BLaER1 treated with 17β-estradiol and CSF1 and Interleukin-3, amounts not matched to agents 10 nM and 100 nM (cell line): Measurements from ENCODE around the gene ZNF446.
"Not testable (repeated sequence)": the region's sequence is repeated elsewhere in the genome, so short reads cannot be mapped to it uniquely, and the experiment has no call there.

Experiments
- H3K27ac ChIP-seq, 11 experiments: shearing (Covaris generic); formaldehyde crosslinking; 2 replicates each; pipeline ENCODE4 v1.8.1; 2022
- H3K27me3 ChIP-seq, 11 experiments: shearing (Covaris generic); formaldehyde crosslinking; 2 replicates each; pipeline ENCODE4 v1.8.1; 2022
- H3K36me3 ChIP-seq, 11 experiments: shearing (Covaris generic); formaldehyde crosslinking; 2 replicates each; pipeline ENCODE4 v1.8.1; 2022
- H3K4me1 ChIP-seq, 10 experiments: shearing (Covaris generic); formaldehyde crosslinking; 2 replicates each; pipeline ENCODE4 v1.8.1; 2022
- H3K4me2 ChIP-seq, 11 experiments: shearing (Covaris generic); formaldehyde crosslinking; 2 replicates each; pipeline ENCODE4 v1.8.1; 2022
- H3K4me3 ChIP-seq, 10 experiments: shearing (Covaris generic); formaldehyde crosslinking; 2 replicates each; pipeline ENCODE4 v1.8.1; 2022
- H3K9ac ChIP-seq, 11 experiments: shearing (Covaris generic); formaldehyde crosslinking; 2 replicates each; pipeline ENCODE4 v1.8.1; 2022
- H3K9me3 ChIP-seq, 11 experiments: shearing (Covaris generic); formaldehyde crosslinking; replicated peaks in 1 of 11; 2 replicates each; pipeline ENCODE4 v1.8.1; 2022
- H4K20me1 ChIP-seq, 11 experiments: shearing (Covaris generic); formaldehyde crosslinking; 2 replicates each; pipeline ENCODE4 v1.8.1; 2022
- Cebpa-rat ChIP-seq, 11 experiments: shearing (Covaris generic); IDR thresholded peaks; 2 replicates each; pipeline ENCODE4 v1.8.1; 2022

ZNF446 gene

DNA sequence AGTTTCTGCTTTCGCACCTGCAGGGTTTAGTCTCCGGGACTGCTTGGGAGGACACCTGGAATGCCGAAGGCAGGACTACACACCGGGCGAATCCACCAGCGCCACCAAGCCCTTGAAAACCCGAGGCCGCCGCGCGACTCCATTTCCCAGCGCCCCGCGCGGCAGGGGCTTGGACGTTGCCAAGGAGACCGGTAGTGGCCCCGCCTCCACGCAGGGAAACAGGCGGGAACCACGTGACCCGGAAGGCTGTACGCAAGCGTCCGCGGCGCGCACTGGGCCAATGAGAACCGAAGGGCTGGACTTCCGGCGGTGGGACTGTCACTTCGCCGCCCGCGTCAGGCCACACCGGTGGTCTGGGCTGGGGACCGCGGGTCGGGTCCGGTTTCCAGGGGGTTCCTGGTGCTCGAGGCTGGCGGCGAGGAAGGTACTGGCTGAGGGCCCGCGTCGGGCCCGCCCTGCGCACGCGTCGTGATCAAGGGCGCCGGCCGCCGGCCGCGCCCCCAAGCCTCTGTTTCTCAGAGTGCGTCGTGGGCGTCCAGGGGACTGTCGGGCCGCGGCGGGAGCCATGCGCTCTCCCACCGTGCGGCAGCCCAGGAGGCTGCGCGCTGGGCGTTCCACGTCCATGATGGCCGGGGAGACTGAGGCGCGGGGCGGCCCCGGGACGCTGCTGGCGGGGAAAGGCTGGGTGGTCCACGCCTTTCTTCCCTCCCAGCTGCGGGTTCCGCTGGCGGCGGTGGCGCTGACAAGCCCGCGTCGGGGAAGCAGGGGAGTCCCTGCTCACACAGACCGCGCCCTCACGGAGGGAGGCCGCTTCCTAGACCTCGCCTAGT is 9.2 kb upstream of the ZNF446 start, which contains the start of gene ZNF324:
TSS of gene ZNF324 (plus strand) at position 321 of the 830 bp plus-strand sequence. CDS start 2,106 bp downstream, outside the sequence.
- H3K4me1 ChIP-seq = peaks cover 14 to 41% (median 29%) of the 10 kb centered on the region in 10 experiments
- H3K4me3 ChIP-seq = peak within 1 kb of the TSS; percentile 85 to 100 (median 97)
- H3K36me3 ChIP-seq = peaks cover 17 to 34% (median 23%) of the 10 kb centered on the region in 11 experiments
- peak within 1 kb of the TSS; percentile 80 to 95 (median 87) for H3K9ac ChIP-seq
- peaks cover 0 to 31% (median 24%) of the 10 kb centered on the region in 11 experiments; a peak in 18 of 22 replicates for H3K27me3 ChIP-seq
- peak within 1 kb of the TSS; percentile 62 to 83 (median 75) for H3K27ac ChIP-seq
- no peak for TF ChIP-seq Cebpa-rat (IDR thresholded peaks at IDR 0.05)
- peaks cover 0 to 6% (median 0%) of the 10 kb centered on the region in 11 experiments; a peak in 4 of 22 replicates for H3K9me3 ChIP-seq
- H3K4me2 ChIP-seq = peak within 1 kb of the TSS; percentile 85 to 99 (median 93)
- peaks cover 0 to 38% (median 24%) of the 10 kb centered on the region in 11 experiments; a peak in 20 of 22 replicates for H4K20me1 ChIP-seq

DNA sequence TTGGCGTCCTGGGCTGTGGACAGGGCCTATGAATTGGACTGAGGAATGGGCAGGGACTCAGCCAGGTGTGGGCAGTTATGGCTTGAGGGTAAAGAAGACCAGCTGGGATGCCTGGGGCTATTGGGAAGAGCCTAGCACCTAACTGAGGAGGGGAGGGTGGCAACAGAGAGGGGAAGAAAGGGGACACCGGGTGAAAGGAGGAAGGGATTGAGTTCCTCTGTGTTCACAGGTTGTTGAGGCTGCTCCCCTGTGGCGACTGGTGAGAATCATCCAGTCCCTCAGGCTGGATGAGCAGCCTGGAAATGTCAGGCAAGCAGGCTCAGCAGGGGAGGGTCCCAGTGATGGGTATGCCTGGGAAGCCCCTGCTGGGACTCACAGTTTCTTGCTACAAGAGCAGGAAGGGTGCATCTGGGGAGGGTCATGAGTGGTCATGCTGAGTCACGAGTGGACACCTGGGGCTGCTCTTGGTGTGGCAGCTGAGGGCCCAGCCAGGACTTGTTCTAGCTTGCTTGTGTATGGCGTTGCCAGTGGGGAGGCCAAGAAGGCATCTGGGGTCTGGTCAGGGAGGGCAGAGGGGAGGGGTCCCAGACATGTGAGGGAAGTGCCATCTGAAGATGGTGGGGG is 7.8 kb upstream of the ZNF446 start:
- peaks cover 0 to 6% (median 0%) of the 10 kb centered on the region in 11 experiments; a peak in 4 of 22 replicates for H3K9me3 ChIP-seq
- H3K27ac ChIP-seq = no peak overlapping the region
- no peak for TF ChIP-seq Cebpa-rat (IDR thresholded peaks at IDR 0.05)
- H3K36me3 ChIP-seq = peaks cover 31 to 48% (median 37%) of the 10 kb centered on the region in 11 experiments
- peaks cover 0 to 31% (median 24%) of the 10 kb centered on the region in 11 experiments; a peak in 18 of 22 replicates for H3K27me3 ChIP-seq
- H3K4me1 ChIP-seq = peaks cover 18 to 46% (median 32%) of the 10 kb centered on the region in 10 experiments
- peak overlapping the region; percentile 85 to 99 (median 93) for H3K4me2 ChIP-seq
- H3K9ac ChIP-seq = peak overlapping the region in 10 of 11 experiments; percentile 0 to 92 (median 60); a peak in 17 of 22 replicates
- peaks cover 0 to 51% (median 34%) of the 10 kb centered on the region in 11 experiments; a peak in 20 of 22 replicates for H4K20me1 ChIP-seq
- peak overlapping the region; percentile 26 to 100 (median 94); a peak in 17 of 20 replicates for H3K4me3 ChIP-seq

DNA sequence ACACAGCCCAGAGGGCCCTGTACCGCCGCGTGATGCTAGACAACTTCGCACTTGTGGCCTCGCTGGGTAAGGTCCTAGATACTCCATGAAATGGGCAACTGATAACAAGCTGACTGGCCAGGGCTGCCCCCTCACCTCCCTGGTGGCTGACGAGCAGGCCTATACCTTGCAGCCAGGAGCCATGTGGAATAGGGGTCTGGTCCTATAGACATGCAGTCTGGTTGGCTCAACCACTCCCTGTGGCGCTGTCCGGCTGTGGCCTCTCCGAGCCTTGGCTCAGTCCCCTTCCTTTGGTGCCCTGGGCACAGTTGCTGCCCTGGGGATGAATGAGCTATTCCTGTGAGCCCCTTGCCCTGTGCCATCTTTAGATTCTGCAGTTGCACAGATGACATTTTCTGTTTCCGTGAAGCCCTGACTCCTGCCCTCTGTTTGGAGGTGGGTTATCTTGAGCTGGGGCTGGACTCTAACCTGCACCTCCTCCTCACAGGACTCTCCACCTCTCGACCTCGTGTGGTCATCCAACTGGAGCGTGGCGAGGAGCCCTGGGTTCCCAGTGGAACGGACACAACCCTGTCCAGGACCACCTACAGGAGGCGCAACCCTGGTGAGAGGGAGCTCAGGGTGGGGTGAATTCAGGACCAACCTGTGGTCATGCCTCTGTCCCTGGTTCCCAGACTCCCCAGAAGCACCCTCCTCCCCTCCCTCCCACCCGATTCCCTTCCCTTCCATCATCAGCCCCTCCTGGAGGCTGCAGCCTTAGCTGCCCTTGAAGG is 6.7 kb upstream of the ZNF446 start:
- Histone ChIP-seq H3K9ac (peak overlapping the region in 2 of 11 experiments; percentile 0 to 63; a peak in 3 of 22 replicates), H3K36me3 (peaks cover 33 to 57% (median 41%) of the 10 kb centered on the region in 11 experiments), H3K4me1 (peaks cover 28 to 51% (median 35%) of the 10 kb centered on the region in 10 experiments), H4K20me1 (peaks cover 0 to 62% (median 43%) of the 10 kb centered on the region in 11 experiments; a peak in 20 of 22 replicates), H3K4me3 (no peak overlapping the region), H3K27ac (no peak overlapping the region), H3K27me3 (peaks cover 0 to 23% (median 16%) of the 10 kb centered on the region in 11 experiments; a peak in 18 of 22 replicates), H3K9me3 (peaks cover 0 to 6% (median 0%) of the 10 kb centered on the region in 11 experiments; a peak in 4 of 22 replicates), H3K4me2 (0 out of 22 replicates have a peak overlapping the region, but pooled peaks of 2 of the 11 experiments have one; percentile 85 to 90)
- TF ChIP-seq Cebpa-rat (IDR thresholded peaks at IDR 0.05) = no peak

DNA sequence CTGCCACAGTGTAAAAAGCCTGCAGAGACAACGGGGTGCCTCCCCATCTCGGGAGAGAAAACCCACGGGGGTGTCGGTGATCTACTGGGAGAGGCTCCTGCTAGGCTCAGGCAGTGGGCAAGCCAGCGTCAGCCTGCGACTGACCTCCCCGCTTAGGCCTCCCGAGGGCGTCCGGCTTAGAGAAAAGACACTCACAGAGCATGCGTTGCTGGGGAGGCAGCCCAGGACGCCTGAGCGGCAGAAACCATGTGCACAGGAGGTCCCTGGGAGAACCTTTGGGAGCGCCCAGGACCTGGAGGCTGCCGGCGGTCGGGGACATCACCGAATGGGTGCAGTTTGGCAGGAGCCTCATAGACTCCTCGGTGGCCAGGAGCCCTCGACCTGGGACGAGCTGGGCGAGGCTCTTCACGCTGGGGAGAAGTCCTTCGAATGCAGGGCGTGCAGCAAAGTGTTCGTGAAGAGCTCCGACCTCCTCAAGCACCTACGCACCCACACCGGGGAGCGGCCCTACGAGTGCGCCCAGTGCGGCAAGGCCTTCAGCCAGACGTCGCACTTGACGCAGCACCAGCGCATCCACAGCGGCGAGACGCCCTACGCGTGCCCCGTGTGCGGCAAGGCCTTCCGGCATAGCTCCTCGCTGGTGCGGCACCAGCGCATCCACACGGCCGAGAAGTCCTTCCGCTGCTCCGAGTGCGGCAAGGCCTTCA is 5.2 kb upstream of the ZNF446 start:
- not testable (repeated sequence) for H3K4me3 ChIP-seq, H3K4me2 ChIP-seq, H3K9ac ChIP-seq, H3K27me3 ChIP-seq, H3K27ac ChIP-seq, H3K9me3 ChIP-seq
- Histone ChIP-seq H3K4me1 (peaks cover 35 to 48% (median 40%) of the 10 kb centered on the region in 10 experiments), H3K36me3 (peaks cover 33 to 57% (median 41%) of the 10 kb centered on the region in 11 experiments), H4K20me1 (peaks cover 0 to 70% (median 44%) of the 10 kb centered on the region in 11 experiments; a peak in 20 of 22 replicates)

DNA sequence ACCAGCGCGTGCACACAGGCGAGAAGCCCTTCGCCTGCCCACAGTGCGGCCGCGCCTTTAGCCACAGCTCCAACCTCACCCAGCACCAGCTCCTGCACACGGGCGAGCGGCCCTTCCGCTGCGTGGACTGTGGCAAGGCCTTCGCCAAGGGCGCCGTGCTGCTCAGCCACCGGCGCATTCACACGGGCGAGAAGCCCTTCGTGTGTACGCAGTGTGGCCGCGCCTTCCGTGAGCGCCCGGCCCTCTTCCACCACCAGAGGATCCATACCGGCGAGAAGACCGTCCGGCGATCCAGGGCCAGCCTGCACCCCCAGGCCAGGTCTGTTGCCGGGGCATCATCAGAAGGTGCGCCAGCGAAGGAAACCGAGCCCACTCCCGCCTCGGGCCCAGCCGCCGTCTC is 4.4 kb upstream of the ZNF446 start:
- Histone ChIP-seq H3K4me1 (peaks cover 35 to 47% (median 40%) of the 10 kb centered on the region in 10 experiments), H3K4me3 (no peak overlapping the region), H3K4me2 (no peak overlapping the region), H3K9ac (no peak overlapping the region), H3K36me3 (peaks cover 33 to 57% (median 41%) of the 10 kb centered on the region in 11 experiments), H3K27ac (no peak overlapping the region), H4K20me1 (peaks cover 0 to 70% (median 44%) of the 10 kb centered on the region in 11 experiments; a peak in 20 of 22 replicates), H3K9me3 (no peaks in the 10 kb centered on the region), H3K27me3 (0 out of 22 replicates have a peak, but pooled peaks cover 0 to under 1% (median 0%) of the 10 kb centered on the region in 11 experiments)
- TF ChIP-seq Cebpa-rat (IDR thresholded peaks at IDR 0.05) = no peak

DNA sequence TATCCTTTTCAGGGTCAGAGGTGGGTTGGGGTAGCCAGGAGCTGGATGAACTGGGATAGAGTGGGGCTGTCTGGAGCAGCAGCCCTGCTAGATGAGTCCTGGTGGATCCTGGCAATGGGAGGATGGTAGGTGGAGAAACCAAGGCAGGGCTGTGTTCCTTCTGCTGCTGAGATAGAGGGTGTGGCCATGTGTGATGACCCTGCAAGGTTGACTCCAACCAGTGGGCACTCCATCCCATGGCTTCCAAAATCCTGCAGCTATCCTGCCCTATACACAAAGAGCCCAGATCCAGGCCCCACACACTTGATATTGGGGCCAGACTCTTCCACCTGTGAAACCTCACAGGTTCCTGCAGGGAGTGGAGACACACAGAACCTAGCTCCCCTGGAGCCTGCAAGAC is 2.4 kb upstream of the ZNF446 start:
- Histone ChIP-seq H3K27ac (no peak overlapping the region), H4K20me1 (peaks cover 0 to 52% (median 30%) of the 10 kb centered on the region in 11 experiments; a peak in 17 of 22 replicates), H3K9me3 (no peaks in the 10 kb centered on the region), H3K4me3 (peak overlapping the region in 1 of 10 experiments; percentile 16; a peak in 1 of 20 replicates), H3K27me3 (no peaks in the 10 kb centered on the region), H3K4me1 (peaks cover 37 to 51% (median 43%) of the 10 kb centered on the region in 10 experiments), H3K4me2 (peak overlapping the region; percentile 89 to 98 (median 95); a peak in 21 of 22 replicates), H3K9ac (peak overlapping the region in 6 of 11 experiments; percentile 74 to 90 (median 84); a peak in 4 of 22 replicates), H3K36me3 (peaks cover 36 to 53% (median 42%) of the 10 kb centered on the region in 11 experiments)
- TF ChIP-seq Cebpa-rat (IDR thresholded peaks at IDR 0.05) = no peak

DNA sequence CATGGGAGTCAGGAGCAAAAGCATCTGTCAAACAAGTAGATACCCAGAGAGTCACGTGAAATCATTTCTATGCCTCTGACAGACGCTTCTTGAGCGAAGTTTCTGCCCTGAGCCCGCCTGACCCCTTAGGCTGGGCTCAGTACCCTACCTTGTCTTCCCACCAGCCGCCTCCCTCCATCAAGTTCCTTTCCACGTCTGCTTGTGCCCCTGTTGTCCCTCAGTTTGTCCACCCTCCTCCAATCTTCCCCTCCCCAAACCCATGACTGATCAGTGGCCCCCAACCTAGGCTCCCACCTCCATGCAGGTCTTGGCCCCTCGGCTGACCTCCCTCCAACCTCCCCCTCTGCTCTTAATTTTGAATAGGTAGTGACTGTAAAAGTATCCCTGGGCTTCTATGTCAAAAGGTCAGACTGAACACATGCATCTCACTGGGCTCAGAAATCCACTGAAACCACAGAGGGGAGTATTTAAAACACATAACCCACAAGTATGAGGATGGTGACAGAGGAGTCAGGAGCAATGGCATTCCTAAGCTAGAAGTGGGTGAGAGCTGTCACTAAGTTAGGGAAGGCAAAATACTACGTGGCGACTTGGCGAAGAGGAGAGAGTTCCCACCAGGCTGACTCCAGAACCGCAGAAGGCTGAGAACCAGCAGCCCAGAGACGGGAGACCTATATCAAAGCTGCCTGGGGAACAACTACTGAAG is 1.7 kb upstream of the ZNF446 start:
- no peaks in the 10 kb centered on the region for H3K27me3 ChIP-seq
- peaks cover 34 to 47% (median 41%) of the 10 kb centered on the region in 10 experiments for H3K4me1 ChIP-seq
- peak overlapping the region; percentile 74 to 90 (median 83); a peak in 21 of 22 replicates for H3K9ac ChIP-seq
- H3K27ac ChIP-seq = peak overlapping the region in 10 of 11 experiments; percentile 75 to 87 (median 83); a peak in 15 of 22 replicates
- H3K4me3 ChIP-seq = peak overlapping the region; percentile 56 to 73 (median 67); a peak in 19 of 20 replicates
- H4K20me1 ChIP-seq = peaks cover 0 to 45% (median 24%) of the 10 kb centered on the region in 11 experiments; a peak in 15 of 22 replicates
- no peaks in the 10 kb centered on the region for H3K9me3 ChIP-seq
- no peak for TF ChIP-seq Cebpa-rat (IDR thresholded peaks at IDR 0.05)
- H3K36me3 ChIP-seq = peaks cover 32 to 52% (median 40%) of the 10 kb centered on the region in 11 experiments
- H3K4me2 ChIP-seq = peak overlapping the region; percentile 89 to 98 (median 95)
